Renal cortical epithelial cell (primary cell): ENCODE measurements around the gene ZMAT5. TPM values are rescaled to one million over a fixed set of nuclear protein-coding genes. Genes with fewer than 3 reads are reported as not detected.
"Not testable (repeated sequence)": the region's sequence is repeated elsewhere in the genome, so short reads cannot be mapped to it uniquely, and the experiment has no call there.

Experiments
- DNase-seq: peaks from one replicate; pipeline ENCODE4 v3.0.0-alpha.2; 2011; ENCODE audit warnings: low read depth
- total RNA-seq: library from RNA; depleted of rRNA; stranded (reverse); fragments of >200 nt; gene quantifications from 2 replicates; pipeline ENCODE4 v1.2.3, GENCODE V29; 2014

Gene ZMAT5
- total RNA-seq, 1 donor from 2014 or later, result 14.5 TPM

DNA sequence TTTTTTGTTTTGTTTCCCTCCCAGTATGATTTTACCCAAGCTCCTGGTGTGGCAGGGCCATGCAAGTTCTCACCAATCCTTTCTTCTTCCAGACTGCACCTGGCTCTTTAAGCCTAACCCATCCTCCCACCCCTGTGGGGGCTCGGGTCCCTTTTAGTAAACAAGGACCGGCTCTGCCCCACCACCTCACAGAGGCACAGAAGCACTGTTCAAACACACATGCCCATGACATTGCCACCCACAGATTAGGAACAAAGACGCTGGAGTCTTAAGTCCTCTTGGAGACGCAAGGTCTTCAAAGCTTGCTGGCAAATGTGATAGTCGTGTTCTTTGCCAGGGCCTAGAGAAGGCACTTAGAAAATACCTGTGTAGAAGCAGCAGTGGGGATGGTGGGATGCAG is 19.2 kb upstream of the ZMAT5 start:
- DNase-seq, result no peak

DNA sequence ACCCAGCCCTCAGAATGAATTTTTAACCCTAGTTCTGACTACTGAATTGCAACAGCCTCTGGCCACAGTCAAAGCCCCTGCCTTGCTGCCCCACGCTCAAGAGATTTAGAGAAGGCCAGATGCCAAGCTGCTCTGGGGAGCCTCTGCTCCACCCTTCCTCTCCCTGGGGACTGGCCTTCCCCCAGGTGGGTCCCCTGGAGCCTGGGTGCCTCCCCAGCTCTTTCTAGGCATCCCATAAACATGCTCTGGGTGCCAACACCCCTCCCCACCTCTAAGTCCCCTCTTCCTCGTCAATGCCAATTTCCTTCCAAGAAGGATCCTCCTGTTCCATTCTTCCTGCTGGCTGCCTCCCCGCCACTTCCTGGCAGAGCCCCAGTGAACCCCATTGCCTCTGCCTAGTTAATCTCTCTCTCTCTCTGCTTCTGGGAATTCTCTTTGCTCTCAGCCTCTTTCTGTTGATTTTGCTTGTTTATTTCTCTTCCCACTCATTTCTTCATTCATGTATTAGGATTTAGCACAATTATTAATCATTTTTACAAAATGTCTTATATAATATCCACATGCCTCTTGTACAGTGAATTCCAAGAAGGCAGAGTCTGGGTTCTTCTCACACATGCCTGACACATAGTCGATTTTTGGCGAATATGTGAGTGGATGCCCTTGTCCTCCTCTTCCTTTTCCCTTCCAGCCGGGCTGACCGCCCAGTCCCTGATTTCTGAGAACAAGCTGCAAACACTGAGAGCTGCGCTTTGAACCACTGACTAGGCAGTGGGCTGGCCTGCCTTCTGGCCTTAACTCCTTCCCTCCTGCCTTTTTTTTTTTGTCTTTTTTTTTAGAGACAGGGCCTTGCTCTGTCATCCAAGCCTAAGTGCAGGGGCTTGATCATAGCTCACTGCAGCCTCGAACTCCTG is 17.9 kb upstream of the ZMAT5 start:
- no peak for DNase-seq

DNA sequence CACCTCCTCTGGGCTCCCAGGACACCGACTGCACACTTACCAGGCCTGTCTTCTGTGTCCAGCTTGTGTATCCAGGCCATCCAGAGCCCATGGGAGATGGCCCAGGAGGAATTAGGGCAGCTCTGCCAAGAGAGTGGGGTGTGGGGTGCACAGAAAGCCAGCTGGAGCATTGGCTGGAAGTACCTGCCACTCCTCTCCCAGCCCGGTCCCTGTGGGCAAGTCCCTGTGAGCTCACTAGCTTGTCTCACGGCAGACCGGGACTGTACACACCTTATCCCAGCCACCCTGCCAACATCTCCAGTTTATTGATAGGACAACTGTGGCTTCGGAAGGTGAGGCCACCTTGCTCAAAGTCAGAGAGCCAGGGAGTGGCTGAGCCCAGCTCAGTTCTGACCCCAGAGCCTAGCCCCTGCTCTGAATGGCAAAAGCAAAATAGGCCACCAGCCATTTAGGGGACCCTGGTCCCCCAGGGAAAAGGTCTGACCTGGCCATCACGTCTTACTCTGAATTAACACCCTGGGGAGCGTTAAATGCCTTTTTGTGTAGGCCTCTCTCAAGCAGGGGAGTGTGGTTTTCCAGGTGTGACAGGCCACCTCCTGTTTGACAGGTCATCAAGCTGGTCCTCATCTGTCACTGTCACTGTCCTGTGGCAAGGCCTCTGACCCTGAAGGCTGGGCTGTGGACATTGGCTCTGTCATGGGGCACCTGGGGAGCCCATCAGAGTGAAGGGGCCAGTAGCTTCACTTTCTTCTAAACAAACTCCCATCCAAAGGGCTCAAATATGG is 15.4 kb upstream of the ZMAT5 start:
- peak; percentile 48 for DNase-seq

DNA sequence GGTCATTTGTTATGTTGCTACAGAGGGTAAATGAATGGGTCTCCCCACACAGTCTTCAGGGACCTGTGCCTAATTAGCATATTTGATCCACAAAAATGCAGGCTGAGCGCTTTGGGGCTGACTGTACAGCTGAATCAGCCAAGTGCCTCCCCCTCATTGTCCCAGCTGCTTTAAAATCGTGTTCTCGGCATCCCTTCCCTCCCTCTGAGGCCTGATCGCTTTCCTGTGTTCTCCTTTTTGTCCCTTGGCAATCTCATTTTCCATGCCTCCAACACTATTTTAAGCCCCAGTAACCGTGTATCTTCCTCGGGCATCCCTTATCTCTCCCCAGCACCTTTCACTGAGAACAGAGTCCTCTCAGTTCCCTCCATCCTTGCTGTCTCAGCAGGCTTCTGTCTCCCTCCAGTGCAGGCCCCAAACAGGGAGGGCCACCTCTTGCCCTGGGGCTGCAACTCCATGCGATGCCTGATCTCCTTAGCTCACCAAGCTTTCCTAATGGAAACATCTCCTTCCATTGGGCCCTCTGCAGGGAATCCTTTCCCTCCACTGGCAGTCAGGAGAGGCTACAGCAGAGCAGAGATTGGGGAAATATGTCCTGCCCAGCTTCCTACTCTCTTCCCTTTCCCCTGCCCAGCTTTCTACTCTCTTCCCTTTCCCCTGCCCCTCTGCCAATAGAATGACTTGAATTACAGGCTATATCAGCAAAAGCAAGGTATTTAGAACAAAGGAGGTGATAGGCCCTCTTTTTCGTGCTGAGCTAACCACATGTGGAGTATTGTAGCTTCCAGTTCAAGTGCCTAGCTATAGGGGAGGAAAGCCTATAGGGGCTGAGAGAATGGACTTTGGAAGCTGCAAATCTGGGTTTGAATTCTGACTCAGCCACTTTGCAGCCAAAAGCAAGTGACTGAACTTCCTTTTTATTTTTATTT is 14.2 kb upstream of the ZMAT5 start:
- DNase-seq, result peak; percentile 93

DNA sequence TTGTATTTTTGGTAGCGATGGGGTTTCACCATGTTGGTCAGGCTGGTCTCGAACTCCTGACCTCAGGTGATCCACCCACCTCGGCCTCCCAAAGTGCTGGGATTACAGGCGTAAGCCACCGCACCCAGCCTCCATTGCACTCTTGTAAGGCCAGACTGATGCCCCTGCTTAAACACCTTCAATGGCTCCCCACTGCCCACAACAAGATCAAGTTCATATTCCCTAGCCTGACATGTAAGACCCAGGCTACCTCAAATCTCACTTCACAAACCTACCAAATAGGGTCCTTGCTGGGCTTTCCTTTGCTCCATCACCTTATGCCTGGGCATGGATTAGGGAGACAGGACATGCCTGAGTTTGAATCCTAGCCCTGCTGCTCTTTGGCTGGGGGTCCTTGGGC is 13.4 kb upstream of the ZMAT5 start:
- DNase-seq, result no peak

DNA sequence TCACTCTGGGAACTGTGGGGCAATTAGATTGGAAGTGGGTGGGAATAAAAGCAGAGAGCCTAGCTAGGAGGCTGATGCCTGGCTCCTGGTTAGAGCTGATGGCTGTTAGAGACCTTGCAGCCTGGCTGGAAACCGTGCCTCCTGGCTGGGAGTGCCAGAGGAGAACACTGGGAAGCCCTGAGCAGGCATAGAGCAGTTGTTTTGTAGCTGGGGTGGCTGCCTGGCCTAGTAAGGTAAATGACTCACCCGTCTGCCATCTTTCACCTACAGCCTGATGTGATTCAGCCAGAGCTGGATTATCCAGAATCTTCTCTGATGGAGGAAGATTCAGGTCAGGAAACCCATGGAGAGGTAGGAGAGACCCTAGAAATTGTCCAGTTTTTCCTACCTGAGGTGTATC is 6.4 kb upstream of the ZMAT5 start:
- peak; percentile 79 for DNase-seq

DNA sequence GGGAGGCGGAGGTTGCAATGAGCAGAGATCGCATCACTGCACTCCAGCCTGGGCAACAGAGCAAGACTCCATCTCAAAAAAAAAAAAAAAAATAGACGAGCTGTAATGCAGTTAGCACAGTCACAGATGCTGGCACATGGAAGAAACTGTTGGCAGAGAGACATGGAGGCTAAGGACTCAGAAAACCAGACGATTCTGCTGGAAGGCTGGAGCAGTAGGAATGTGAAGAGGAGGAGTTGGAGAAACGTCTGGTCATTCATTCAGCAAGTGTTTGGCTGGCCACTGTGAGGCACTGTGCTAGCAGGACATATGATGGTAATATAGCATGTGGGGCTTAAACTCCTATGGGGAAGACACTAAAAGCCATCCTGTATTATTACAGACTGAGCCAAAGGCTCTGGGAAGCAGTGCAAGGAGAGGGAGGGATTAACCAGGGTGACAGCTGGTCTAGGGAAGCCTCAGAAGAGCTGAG is 5.4 kb upstream of the ZMAT5 start:
- DNase-seq, result no peak

DNA sequence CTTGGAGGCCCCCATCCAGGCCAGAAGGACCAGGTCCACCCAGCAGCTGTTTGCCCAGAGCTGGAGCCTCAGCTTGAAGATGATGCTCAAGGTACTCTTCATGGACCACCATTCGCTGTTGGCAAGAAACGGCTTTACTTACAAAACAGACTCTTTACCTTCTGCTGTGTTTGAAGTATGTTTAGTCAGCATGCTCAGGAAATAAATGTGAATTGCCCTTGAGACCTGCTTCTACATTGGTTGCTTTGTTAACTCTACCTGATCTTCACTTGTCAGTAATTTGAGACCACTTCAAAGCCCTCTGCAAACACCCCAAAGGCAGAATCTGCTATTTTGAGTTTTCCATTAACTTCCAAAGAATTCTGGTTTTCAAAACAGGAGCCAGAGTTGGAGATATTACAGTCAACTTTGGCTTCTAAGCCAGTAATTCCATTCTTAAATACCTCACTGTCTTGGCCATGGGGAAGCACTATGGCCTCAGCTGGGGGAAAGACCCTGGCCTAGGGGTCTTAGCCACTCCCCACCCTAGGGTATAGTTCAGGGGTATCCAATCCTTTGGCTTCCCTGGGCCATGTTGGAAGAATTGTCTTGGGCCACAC is 3.0 kb upstream of the ZMAT5 start:
- peak; percentile 49 for DNase-seq

DNA sequence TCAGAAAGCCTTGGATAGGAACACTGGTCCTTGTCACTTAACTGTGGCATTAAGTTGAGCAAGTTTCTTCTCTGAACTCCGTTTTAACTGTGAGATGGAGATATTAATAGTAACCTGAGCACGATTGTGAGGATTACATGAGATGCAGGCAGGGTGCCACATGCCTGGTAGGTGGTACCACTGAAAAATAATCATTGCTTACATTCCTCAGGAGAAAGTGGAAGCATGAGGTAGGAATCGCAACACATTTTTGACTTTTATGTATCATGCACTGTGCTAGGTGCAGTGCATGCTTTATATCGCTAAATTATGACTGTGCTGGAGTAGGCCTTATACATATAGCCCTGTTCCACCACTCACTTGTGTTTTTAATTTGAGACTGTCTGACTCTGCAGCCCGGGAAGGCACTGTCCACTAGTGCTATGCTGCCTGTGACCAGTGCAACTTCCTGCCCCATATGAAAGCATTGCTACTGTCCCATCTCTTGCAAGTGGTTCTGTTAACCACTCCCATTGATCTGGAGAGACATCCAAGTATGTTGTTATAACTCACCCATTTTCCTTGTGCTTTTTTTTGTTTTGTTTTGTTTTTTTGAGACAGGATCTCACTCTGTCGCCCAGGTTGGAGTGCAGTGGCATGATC is 1.4 kb upstream of the ZMAT5 start:
- no peak for DNase-seq

DNA sequence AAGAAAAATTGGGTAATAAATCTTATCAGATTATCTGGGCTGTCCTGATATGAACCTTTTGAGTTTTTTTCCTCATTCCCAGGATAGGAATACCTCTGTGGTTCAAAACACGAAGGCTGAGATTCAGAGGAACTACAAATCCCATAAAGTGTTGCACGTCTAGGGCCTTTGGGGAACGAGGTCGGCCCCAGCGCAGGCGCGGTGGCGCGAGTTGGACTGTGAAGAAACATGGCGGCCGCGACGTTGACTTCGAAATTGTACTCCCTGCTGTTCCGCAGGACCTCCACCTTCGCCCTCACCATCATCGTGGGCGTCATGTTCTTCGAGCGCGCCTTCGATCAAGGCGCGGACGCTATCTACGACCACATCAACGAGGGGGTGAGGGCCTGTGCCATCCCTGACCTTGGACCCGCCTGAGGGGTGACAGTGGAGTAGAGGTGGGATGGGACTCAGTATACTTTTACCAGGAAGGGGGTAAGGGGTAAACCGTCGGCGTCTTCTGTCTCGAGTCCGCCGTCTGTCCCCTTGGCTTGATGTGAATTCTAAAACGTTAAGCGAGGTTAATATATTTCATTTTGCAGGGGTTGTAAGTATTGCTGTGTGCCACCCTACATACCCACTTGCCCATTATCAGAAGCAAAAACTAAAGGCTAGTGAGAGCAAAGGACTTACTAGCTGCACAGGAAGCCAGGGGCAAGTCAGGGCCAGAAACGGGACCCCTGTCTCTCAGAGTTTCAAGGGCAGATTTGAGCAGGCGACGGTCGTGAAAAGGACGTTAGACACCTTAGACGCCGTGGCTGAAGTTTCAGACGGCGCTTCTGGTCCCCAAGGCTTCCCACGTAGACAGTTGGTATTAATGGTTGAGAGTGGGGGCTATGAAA is 604 bp upstream of the ZMAT5 start, which contains the start of gene UQCR10:
UQCR10 (plus strand) TSS at position 199 of the 881 bp plus-strand sequence; CDS start at position 229, 30 bp downstream.
- peak; percentile 86 for DNase-seq

DNA sequence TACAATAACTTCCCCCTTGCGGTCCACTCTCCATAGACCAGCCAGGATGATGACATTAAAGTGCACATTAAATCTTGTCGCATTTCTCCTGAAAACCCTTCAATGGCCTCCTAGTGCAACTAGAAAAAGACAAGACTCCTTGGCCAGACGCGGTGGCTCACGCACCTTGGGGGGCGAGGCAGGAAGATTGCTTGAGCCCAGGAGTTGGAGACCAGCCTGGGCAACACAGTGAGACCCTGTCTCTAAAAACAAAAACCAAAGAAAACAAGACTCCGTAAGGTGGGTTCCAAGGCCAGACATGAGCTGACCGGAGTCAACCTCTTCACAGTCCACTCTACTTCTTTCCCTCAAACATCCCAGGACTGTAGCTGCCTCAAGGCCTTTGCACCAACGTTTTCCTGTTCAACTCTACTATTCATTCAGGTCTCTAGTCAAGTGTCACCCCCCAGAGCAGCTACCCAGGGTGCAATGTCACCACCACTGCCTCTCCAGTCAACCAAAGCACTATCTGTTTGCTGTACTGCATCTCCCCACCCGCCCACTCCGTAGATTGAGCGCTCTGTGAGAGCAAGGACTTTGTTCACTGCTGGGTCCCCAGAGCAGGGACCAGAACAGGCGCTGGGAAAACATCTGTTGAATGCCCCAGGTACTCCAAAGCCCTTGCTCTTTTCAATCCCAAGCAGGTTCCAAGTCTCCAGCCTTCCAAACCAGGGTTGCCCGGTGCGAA is 739 bp downstream of the ZMAT5 start:
- DNase-seq, result no peak

DNA sequence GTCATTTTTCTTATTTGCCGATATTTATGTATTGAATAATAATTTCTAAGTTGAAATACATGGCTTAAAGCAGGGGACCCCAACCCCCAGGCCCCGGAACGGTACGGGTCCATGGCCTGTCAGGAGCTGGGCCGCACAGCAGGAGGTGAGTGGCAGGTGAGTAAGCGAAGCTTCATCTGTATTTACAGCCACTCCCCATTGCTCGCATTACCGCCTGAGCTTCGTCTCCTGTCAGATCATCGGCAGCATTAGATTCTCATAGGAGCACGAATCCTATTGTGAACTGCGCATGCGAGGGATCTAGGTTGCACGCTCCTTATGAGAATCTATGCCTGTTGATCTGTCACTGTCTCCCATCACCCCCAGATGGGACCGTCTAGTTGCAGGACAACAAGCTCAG is 4.5 kb downstream of the ZMAT5 start:
- no peak for DNase-seq

DNA sequence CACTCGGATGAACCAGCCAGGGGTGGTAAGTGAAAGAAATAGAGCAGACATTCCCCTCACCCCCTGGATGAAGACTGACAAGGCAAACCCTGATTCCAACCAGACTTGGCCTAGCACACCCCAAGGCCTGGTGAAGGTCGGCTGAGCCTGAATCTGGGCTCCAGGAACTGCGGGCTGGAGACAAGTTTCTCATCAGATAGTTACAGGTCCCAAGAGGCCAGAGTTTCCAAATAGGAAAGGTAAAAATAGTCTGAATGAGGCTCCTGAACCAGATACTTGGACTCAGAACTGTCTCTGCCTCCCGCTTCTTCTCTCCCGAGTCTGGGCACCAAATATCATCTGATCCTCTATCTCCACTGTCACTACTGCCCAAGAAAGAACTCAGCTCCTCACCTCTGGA is 7.8 kb downstream of the ZMAT5 start:
- no peak for DNase-seq

DNA sequence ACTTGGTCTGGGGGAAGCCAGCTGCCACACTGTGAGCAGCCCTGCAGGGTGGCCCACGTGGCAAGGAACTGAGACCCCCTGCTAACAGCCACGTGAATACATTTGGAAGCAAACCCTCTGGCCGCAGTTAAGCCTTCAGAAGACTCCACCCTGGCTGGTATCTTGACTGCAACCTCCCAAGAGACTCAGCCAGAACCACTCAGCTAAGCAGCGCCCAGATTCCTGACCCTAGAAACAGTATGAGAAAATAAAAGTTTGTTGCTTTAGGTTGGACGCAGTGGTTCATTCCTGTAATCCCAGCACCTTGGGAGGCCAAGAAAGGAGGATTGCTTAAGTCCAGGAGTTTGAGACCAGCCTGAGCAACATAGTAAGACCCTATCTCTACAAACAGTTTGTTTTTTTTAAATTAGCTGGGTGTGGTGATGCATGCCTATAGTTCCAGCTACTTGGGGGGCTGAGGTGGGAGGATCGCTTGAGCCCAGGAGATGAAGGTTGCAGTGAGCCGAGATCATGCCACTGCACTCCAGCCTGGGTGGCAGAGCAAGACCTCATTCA is 8.7 kb downstream of the ZMAT5 start:
- no peak for DNase-seq

DNA sequence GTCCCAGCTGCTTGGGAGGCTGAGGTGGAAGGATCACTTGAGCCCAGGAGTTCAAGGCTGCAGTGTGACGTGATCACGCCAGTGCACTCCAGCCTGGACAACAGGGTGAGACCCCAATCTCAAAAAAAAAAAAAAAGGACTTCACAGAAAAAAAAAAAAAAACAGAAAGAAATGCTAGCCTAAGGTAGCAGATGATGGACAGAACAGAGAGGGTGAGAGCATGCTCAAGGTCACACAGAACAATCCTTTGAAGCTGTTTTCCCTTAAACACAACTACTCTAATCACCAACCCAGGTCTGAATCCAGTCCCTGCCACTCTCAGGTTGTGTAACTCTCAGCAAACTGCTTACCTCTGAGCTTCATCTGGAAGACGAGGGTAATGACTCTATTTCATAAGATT is 9.7 kb downstream of the ZMAT5 start:
- no peak for DNase-seq

DNA sequence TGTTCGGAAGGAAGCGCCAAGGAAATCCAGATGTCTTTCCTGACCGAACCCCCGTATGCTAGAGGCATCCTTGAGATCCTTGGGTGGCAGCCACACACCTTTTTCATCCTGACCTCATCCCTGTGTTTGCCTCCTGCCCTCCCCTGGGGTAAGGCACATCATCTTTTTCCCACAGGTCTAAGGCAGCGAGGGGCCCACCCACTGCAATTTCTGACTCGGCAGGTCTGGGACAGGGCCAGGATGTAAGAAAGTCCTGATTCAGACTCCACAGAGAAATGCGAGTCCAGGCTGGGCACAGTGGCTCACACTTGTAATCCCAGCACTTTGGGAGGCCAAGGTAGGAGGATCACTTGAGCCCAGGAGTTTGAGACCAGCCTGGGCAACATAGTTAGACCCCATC is 10.5 kb downstream of the ZMAT5 start:
- no peak for DNase-seq

DNA sequence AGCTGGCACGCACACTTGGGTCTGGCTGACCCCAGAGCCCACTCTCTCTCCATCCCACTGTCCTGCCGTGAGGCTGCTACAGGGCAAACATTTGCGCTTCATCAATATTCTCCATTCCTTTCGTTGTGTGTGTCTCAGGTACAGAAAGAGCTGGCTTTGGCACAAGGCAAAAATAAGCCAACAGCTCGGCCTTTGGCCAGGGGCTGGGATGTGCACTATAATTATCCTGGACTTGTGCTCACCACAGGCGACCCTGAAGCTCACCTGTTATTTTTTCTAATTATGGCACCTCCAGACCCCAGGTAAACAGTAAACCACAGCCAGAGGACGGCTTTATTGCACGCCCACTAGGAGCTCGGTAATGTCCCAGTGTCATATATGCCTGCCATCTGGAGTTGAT is 10.9 kb downstream of the ZMAT5 start:
- no peak for DNase-seq

DNA sequence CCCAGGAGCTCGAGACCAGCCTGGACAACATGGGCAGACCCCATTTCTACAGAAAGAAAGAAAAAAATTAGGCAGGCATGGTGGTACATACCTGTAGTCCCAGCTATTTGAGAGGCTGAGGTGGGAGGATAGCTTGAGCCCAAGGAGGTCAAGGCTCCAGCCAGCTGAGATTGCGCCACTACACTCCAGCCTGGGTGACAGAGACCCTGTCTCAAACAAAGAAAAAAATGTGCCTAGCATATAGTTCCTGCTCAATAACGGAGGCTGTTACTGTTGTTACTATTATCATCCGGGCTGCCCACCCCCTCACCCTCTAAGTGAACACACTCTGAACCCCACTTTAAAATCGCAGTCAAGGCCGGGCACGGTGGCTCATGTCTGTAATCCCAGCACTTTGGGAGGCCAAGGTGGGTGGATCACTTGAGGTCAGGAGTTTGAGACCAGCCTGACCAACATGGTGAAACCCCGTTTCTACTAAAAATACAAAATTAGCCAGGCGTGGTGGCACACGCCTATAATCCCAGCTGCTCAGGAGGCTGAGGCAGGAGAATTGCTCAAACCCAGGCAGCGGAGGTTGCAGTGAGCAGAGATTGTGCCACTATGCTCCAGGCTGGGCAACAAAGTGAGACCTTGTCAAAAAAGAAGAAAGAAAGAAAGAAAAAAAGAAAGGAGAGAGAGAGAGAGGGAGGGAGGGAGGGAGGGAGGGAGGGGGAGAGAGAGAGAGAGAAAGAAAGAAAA is 12.0 kb downstream of the ZMAT5 start:
- not testable (repeated sequence) for DNase-seq
